MCF 10A (cell line): ENCODE measurements around the gene CAMKMT. TPM values are rescaled to one million over a fixed set of nuclear protein-coding genes. Genes with fewer than 3 reads are reported as not detected.

Experiments
- BruUV-seq: library from RNA; stranded (reverse); fragments of 400-500 nt; replicated peaks from 2 replicates; lab custom pipeline; 2021; lab: Mats Ljungman, UMichigan
- CTCF ChIA-PET: fragments of 300-600 bp; sonication (Branson Sonifier 250); formaldehyde crosslinking; extraction: SDS; loops from one replicate; lab custom pipeline; 2021; ENCODE audit warnings: antibody characterized with exemption, inconsistent platforms; lab: Yijun Ruan, JAX
- POLR2A ChIA-PET: fragments of 300-600, 350-650 bp; sonication (Branson Sonifier 250); formaldehyde crosslinking; extraction: SDS; loops from one replicate; lab custom pipeline; 2020; ENCODE audit warnings: antibody characterized with exemption, inconsistent platforms; lab: Yijun Ruan, JAX
- DNase-seq: peaks from one replicate; pipeline ENCODE4 v3.0.0-alpha.2; 2018; ENCODE audit not compliant: unreplicated experiment
- H3K27ac Mint-ChIP-seq: one replicate; pipeline ENCODE4 v1.8.0; 2022; ENCODE audit warnings: mild to moderate bottlenecking, low read depth, mixed read lengths; ENCODE audit not compliant: unreplicated experiment
- H3K27me3 Mint-ChIP-seq: one replicate; pipeline ENCODE4 v1.8.0; 2022; ENCODE audit warnings: mixed read lengths; ENCODE audit not compliant: insufficient read depth, unreplicated experiment
- H3K36me3 Mint-ChIP-seq: one replicate; pipeline ENCODE4 v1.8.0; 2022; ENCODE audit warnings: mild to moderate bottlenecking, moderate library complexity, mixed read lengths; ENCODE audit not compliant: insufficient read depth, unreplicated experiment
- H3K4me1 Mint-ChIP-seq: one replicate; pipeline ENCODE4 v1.8.0; 2022; ENCODE audit warnings: mixed read lengths; ENCODE audit not compliant: insufficient read depth, unreplicated experiment
- H3K4me3 Mint-ChIP-seq: one replicate; pipeline ENCODE4 v1.8.0; 2022; ENCODE audit warnings: mild to moderate bottlenecking, moderate library complexity, mixed read lengths; ENCODE audit not compliant: unreplicated experiment
- H3K9me3 Mint-ChIP-seq: one replicate; pipeline ENCODE4 v1.8.0; 2022; ENCODE audit warnings: mixed read lengths; ENCODE audit not compliant: unreplicated experiment
- intact Hi-C: fragments of 100-400 bp; cut with micrococcal nuclease; formaldehyde crosslinking; loops from 2 replicates; pipeline ENCODE4 v1.14.1; 2022
- total RNA-seq: library from RNA; stranded (reverse); gene quantifications from 2 replicates; pipeline ENCODE4 v1.2.3, GENCODE V29; 2022
- TF ChIP-seq, protein P1 (sequence below): fragments of 200-600 bp; IDR thresholded peaks from one replicate; pipeline ENCODE4 v1.8.0; 2022; ENCODE audit warnings: antibody characterized with exemption, mild to moderate bottlenecking; ENCODE audit not compliant: unreplicated experiment

CAMKMT gene
- total RNA-seq, 1 experiment from 2014 or later, result 9.9 TPM

DNA sequence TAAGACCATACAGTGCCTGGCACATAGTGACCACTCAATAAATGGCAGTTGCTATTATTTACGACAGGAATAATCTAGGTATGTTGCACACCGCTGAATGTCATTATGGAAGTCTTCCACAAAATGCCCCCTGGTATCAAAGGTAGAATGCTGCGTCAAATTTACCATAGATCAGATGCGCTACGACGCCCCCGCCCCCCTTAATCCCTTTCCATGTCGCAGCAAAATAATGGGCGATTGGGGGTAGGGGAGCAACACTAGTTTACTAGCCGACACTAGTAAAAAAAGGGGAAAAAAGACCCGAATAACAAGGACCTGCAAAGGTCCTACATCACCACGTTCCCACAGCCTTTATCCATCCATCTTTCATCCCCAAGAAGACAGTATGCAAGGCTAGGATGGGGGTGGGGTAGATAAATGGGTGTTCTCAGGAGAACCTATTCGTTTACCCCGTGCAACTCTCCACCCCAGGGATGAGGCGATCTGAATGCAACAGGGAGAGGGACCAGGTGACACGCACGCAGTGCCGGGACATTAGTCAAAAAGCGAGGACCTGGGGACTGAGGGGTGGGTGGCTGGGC lies 908 bp upstream of the CAMKMT start:
- ChIA-PET CTCF (interaction anchor here (0.6 to 1.7 kb wide), 2 partner anchors 32 to 821 kb away, joined by 3 to 8 read pairs; no protein-coding TSS in a partner anchor), POLR2A (interaction anchor here (0.6 to 4.9 kb wide), 31 partner anchors 8 to 1254 kb away, joined by 3 to 48 read pairs (median 4); partner anchors contain the start of genes LRPPRC, PPM1B and THADA)
- Mint-ChIP-seq H3K27me3 (no peaks in the 10 kb centered on the region), H3K27ac (peak overlapping the region; percentile 99), H3K36me3 (peaks cover 10% of the 10 kb centered on the region), H3K4me3 (peak overlapping the region; percentile 84), H3K4me1 (peaks cover 19% of the 10 kb centered on the region), H3K9me3 (no peaks in the 10 kb centered on the region)
- BruUV-seq, result TSS peak; percentile 54
- intact Hi-C loops, result no loop called here
- DNase-seq, result peak; percentile 42
- TF ChIP-seq, protein P1, sequence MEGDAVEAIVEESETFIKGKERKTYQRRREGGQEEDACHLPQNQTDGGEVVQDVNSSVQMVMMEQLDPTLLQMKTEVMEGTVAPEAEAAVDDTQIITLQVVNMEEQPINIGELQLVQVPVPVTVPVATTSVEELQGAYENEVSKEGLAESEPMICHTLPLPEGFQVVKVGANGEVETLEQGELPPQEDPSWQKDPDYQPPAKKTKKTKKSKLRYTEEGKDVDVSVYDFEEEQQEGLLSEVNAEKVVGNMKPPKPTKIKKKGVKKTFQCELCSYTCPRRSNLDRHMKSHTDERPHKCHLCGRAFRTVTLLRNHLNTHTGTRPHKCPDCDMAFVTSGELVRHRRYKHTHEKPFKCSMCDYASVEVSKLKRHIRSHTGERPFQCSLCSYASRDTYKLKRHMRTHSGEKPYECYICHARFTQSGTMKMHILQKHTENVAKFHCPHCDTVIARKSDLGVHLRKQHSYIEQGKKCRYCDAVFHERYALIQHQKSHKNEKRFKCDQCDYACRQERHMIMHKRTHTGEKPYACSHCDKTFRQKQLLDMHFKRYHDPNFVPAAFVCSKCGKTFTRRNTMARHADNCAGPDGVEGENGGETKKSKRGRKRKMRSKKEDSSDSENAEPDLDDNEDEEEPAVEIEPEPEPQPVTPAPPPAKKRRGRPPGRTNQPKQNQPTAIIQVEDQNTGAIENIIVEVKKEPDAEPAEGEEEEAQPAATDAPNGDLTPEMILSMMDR, result no peak

DNA sequence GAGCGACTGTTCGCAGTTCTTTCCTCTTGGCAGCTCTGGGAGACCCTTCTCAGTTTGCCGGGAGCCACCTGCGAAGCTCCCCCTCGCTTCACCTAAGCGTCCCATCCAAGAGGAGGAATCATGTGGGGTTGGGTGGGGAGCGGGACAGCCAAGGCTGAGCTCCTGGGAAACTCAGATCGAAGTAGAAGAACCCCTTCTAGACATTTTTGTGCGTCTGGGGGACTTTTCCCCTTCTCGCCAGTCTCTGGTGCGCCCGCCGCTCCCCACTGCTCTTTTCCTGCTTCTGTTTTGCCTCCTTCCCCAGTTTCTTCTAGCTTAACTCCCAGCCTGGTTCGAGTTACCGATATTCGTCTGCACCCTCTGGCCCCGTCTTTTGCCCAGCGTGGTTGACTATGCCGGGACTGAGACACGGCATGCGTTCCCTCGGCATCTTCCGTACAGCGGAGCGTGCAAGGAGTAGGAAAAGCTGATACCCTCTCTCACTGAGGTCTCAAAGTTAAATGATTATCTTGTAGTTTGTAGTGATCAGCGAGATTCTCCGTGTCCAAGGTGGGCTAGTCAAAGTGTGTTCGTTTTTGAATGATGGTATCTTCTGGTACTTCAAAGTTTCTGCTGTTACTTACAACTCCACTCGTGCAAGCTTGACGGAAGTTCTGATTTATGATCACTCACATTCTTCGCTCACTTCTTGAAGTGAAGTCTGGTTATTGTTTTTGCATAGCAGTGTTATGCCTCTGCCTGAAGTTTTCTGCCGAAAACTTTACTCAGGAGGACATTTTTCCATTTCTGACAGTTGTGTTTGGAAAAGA lies 664 bp downstream of the CAMKMT start:
- TF ChIP-seq, protein P1, result no peak
- TSS peak; percentile 16 for BruUV-seq
- no peaks in the 10 kb centered on the region for H3K27me3 Mint-ChIP-seq
- H3K27ac Mint-ChIP-seq, result peak overlapping the region; percentile 99
- intact Hi-C loops, result no loop called here
- H3K4me1 Mint-ChIP-seq, result peaks cover 19% of the 10 kb centered on the region
- peak; percentile 54 for DNase-seq
- peak overlapping the region; percentile 84 for H3K4me3 Mint-ChIP-seq
- ChIA-PET CTCF (interaction anchor here (0.7 to 1.7 kb wide), 7 partner anchors 29 to 318 kb away, joined by 3 to 8 read pairs (median 3); no protein-coding TSS in a partner anchor), POLR2A (interaction anchor here (0.6 to 4.9 kb wide), 28 partner anchors 9 to 767 kb away, joined by 3 to 48 read pairs (median 5); partner anchors contain the start of genes LRPPRC, PPM1B and THADA)
- H3K36me3 Mint-ChIP-seq, result no peaks in the 10 kb centered on the region
- H3K9me3 Mint-ChIP-seq, result no peaks in the 10 kb centered on the region

DNA sequence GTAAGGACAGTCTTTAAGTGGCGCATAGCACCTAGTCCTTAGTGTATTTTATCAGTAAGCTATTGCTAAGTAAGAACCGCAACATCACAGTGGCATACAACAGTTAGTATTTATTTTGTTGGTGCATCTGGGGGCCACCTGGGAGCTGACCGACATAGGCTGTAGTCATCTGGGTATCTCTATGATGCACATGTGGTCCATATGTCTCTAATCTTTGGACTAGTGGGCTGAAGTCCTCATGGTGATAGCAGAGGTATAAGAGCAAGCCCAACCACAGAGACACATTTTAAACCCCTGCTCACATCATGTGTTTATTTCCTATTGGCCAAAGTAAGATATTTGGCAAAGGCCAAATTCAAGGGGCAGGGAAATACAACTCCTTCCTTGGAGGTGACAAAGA lies 2.9 kb downstream of the CAMKMT start:
- Mint-ChIP-seq H3K27ac (no peak overlapping the region), H3K36me3 (no peaks in the 10 kb centered on the region), H3K9me3 (no peaks in the 10 kb centered on the region), H3K4me1 (peaks cover 5% of the 10 kb centered on the region), H3K4me3 (no peak overlapping the region), H3K27me3 (no peaks in the 10 kb centered on the region)
- intact Hi-C loops, result no loop called here
- ChIA-PET CTCF (interaction anchor here (0.6 to 1.4 kb wide), 4 partner anchors 12 to 592 kb away, joined by 3 to 4 read pairs (median 4); no protein-coding TSS in a partner anchor), POLR2A (no interaction called here)
- BruUV-seq, result no TSS peak
- TF ChIP-seq, protein P1, result no peak
- no peak for DNase-seq

DNA sequence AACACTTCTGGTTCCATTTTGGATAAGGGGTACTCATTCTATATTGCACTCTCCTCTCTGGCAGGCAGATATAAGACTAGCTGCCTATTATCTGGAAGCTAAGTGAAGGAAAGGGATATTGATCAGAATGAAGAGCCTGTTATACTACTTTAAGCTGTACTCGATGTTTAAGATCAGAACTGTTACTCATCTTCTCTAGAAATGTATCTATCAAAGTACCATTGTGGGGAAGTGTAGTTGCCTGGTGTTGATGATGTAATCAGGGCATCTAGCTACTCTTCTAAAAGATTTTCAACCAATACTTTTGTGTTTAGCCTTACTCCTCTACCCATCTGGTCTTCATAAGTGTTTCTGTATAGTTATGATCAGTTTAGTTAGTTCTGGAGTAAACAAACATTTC lies 5.8 kb downstream of the CAMKMT start:
- BruUV-seq, result no TSS peak
- intact Hi-C loops, result no loop called here
- no peaks in the 10 kb centered on the region for H3K4me1 Mint-ChIP-seq
- DNase-seq, result no peak
- no peak overlapping the region for H3K4me3 Mint-ChIP-seq
- no peaks in the 10 kb centered on the region for H3K36me3 Mint-ChIP-seq
- ChIA-PET POLR2A (no interaction called here), CTCF (interaction anchor here (0.6 to 1.0 kb wide), 2 partner anchors 142 to 324 kb away, joined by 5 to 6 read pairs; no protein-coding TSS in a partner anchor)
- no peak overlapping the region for H3K27ac Mint-ChIP-seq
- TF ChIP-seq, protein P1, result no peak
- no peaks in the 10 kb centered on the region for H3K27me3 Mint-ChIP-seq
- H3K9me3 Mint-ChIP-seq, result no peaks in the 10 kb centered on the region
